ENCODE results near the gene CREBBP.

- TF ChIP-seq CTCF (IDR thresholded peaks at IDR 0.05; ENCODE audit: extremely low read depth in 1 of 2, insufficient read depth in 1 of 2, low read depth in 1 of 2, low read length in 2 of 2): no peak
- TF ChIP-seq POLR2A (IDR thresholded peaks at IDR 0.05; ENCODE audit: low read depth, low read length): no peak
- no peak for TF ChIP-seq MYC (IDR thresholded peaks at IDR 0.05; ENCODE audit: low read depth, low read length)
- no peak for TF ChIP-seq POLR2AphosphoS5 (IDR thresholded peaks at IDR 0.05; ENCODE audit: insufficient read depth, low read depth, low read length)
These were observed 13.6 kb downstream of the CREBBP start for GRCh38 chr16:3866703-3867431.

Measured in endothelial cell of umbilical vein (primary cell).